ENCODE results near the gene MRPL2.
A peak's percentile ranks its signal among the peaks of the same experiment; 100 is the strongest.

MRPL2 gene

GRCh38 chr6:43029120-43029519, 30.1 kb downstream of the MRPL2 start:
- Histone ChIP-seq H2BK15ac (replicated peaks; ENCODE audit: low read depth) (no peak overlapping the region), H3K27ac (ENCODE audit: low read depth, low read length) (no peak overlapping the region), H4K8ac (ENCODE audit: low read depth, low read length) (no peak overlapping the region), H4K5ac (ENCODE audit: low read length) (no peak overlapping the region), H3K4me3 (ENCODE audit: low read length) (no peak overlapping the region), H3K18ac (ENCODE audit: low read length) (no peak overlapping the region), H2BK5ac (ENCODE audit: low read length) (no peak overlapping the region), H3K9ac (ENCODE audit: low read length) (no peak overlapping the region), H2BK120ac (ENCODE audit: low read depth, low read length) (no peak overlapping the region), H3K56ac (ENCODE audit: low read length) (no peak overlapping the region), H3K4ac (ENCODE audit: low read depth, low read length) (no peak overlapping the region), H3K79me1 (ENCODE audit: low read length) (peaks cover 7% of the 10 kb centered on the region), H3K23ac (ENCODE audit: low read length) (no peak overlapping the region), H3K4me1 (ENCODE audit: control insufficient read depth, low read depth, low read length) (no peaks in the 10 kb centered on the region), H2AK5ac (ENCODE audit: low read length) (no peak overlapping the region), H3K36me3 (ENCODE audit: control insufficient read depth, insufficient read depth, low read length) (peaks cover 31% of the 10 kb centered on the region), H3K27me3 (ENCODE audit: insufficient read depth, low read length, poor library complexity) (no peaks in the 10 kb centered on the region), H3K4me2 (ENCODE audit: low read length) (no peak overlapping the region), H3K79me2 (ENCODE audit: control insufficient read depth, insufficient read depth, low read length) (peaks cover 6% of the 10 kb centered on the region)
- WGBS (ENCODE audit: extremely low coverage, insufficient coverage, low lambda C conversion rate), result no CpG with 5 or more reads among the region's 9 CpGs
- DNase-seq, result no peak

- H3K23ac ChIP-seq (ENCODE audit: low read length), result no peak overlapping the region
- no peak overlapping the region for H3K27ac ChIP-seq (ENCODE audit: low read depth, low read length)
- no peak overlapping the region for H2BK120ac ChIP-seq (ENCODE audit: low read depth, low read length)
- no peak overlapping the region for H4K8ac ChIP-seq (ENCODE audit: low read depth, low read length)
- H3K4me3 ChIP-seq (ENCODE audit: low read length), result no peak overlapping the region
- no peak overlapping the region for H2AK5ac ChIP-seq (ENCODE audit: low read length)
- H3K9ac ChIP-seq (ENCODE audit: low read length), result no peak overlapping the region
- H3K27me3 ChIP-seq (ENCODE audit: insufficient read depth, low read length, poor library complexity), result no peaks in the 10 kb centered on the region
- H4K5ac ChIP-seq (ENCODE audit: low read length), result no peak overlapping the region
- no CpG with 5 or more reads among the region's 5 CpGs for WGBS (ENCODE audit: extremely low coverage, insufficient coverage, low lambda C conversion rate)
- H3K36me3 ChIP-seq (ENCODE audit: control insufficient read depth, insufficient read depth, low read length), result peaks cover 25% of the 10 kb centered on the region
- H3K18ac ChIP-seq (ENCODE audit: low read length), result no peak overlapping the region
- DNase-seq, result no peak
- H3K4me2 ChIP-seq (ENCODE audit: low read length), result no peak overlapping the region
- no peaks in the 10 kb centered on the region for H3K4me1 ChIP-seq (ENCODE audit: control insufficient read depth, low read depth, low read length)
- no peak overlapping the region for H2BK5ac ChIP-seq (ENCODE audit: low read length)
- H3K79me2 ChIP-seq (ENCODE audit: control insufficient read depth, insufficient read depth, low read length), result peaks cover 20% of the 10 kb centered on the region
- no peak overlapping the region for H3K4ac ChIP-seq (ENCODE audit: low read depth, low read length)
- peaks cover 12% of the 10 kb centered on the region for H3K79me1 ChIP-seq (ENCODE audit: low read length)
- H3K56ac ChIP-seq (ENCODE audit: low read length), result no peak overlapping the region
- no peak overlapping the region for H2BK15ac ChIP-seq (replicated peaks; ENCODE audit: low read depth)
Measured at GRCh38 chr6:43026365-43026764, 32.9 kb downstream of the MRPL2 start.

- H3K36me3 ChIP-seq (ENCODE audit: control insufficient read depth, insufficient read depth, low read length), result peaks cover 22% of the 10 kb centered on the region
- no CpG with 5 or more reads among the region's 2 CpGs for WGBS (ENCODE audit: extremely low coverage, insufficient coverage, low lambda C conversion rate)
Measured at GRCh38 chr6:43024436-43024835, 34.8 kb downstream of the MRPL2 start.

GRCh38 chr6:43021270-43022047, 37.8 kb downstream of the MRPL2 start, which contains the start of gene RRP36:
Gene RRP36 (plus strand): TSS chr6:43021623. CDS start chr6:43021655, 32 bp downstream.
- no CpG with 5 or more reads among the region's 56 CpGs for WGBS (ENCODE audit: extremely low coverage, insufficient coverage, low lambda C conversion rate)

More at GRCh38 chr6:43024436-43024835, 34.8 kb downstream of the MRPL2 start:
- Histone ChIP-seq H3K23ac (ENCODE audit: low read length) (no peak overlapping the region), H3K27ac (ENCODE audit: low read depth, low read length) (no peak overlapping the region), H3K79me1 (ENCODE audit: low read length) (peaks cover 12% of the 10 kb centered on the region), H2AK5ac (ENCODE audit: low read length) (no peak overlapping the region), H3K4me2 (ENCODE audit: low read length) (no peak overlapping the region), H4K8ac (ENCODE audit: low read depth, low read length) (no peak overlapping the region), H3K4me3 (ENCODE audit: low read length) (no peak overlapping the region), H3K4me1 (ENCODE audit: control insufficient read depth, low read depth, low read length) (peaks cover 2% of the 10 kb centered on the region), H2BK120ac (ENCODE audit: low read depth, low read length) (no peak overlapping the region), H3K56ac (ENCODE audit: low read length) (no peak overlapping the region), H3K4ac (ENCODE audit: low read depth, low read length) (no peak overlapping the region), H3K18ac (ENCODE audit: low read length) (no peak overlapping the region), H3K27me3 (ENCODE audit: insufficient read depth, low read length, poor library complexity) (no peaks in the 10 kb centered on the region), H2BK5ac (ENCODE audit: low read length) (no peak overlapping the region), H3K79me2 (ENCODE audit: control insufficient read depth, insufficient read depth, low read length) (peaks cover 20% of the 10 kb centered on the region), H3K9ac (ENCODE audit: low read length) (no peak overlapping the region), H4K5ac (ENCODE audit: low read length) (no peak overlapping the region), H2BK15ac (replicated peaks; ENCODE audit: low read depth) (no peak overlapping the region)
- DNase-seq, result no peak

GRCh38 chr6:43020847-43021246, 38.4 kb downstream of the MRPL2 start:
- peak overlapping the region; percentile 95 for H3K56ac ChIP-seq (ENCODE audit: low read length)
- H3K79me2 ChIP-seq (ENCODE audit: control insufficient read depth, insufficient read depth, low read length), result peaks cover 24% of the 10 kb centered on the region
- no peak overlapping the region for H2BK5ac ChIP-seq (ENCODE audit: low read length)
- peak; percentile 86 for DNase-seq
- H3K9ac ChIP-seq (ENCODE audit: low read length), result peak overlapping the region; percentile 100
- no peak overlapping the region for H2AK5ac ChIP-seq (ENCODE audit: low read length)
- H4K5ac ChIP-seq (ENCODE audit: low read length), result peak overlapping the region; percentile 49
- no CpG with 5 or more reads among the region's 5 CpGs for WGBS (ENCODE audit: extremely low coverage, insufficient coverage, low lambda C conversion rate)
- peaks cover 23% of the 10 kb centered on the region for H3K79me1 ChIP-seq (ENCODE audit: low read length)
- H3K23ac ChIP-seq (ENCODE audit: low read length), result no peak overlapping the region
- no peak overlapping the region for H3K4me3 ChIP-seq (ENCODE audit: low read length)
- H2BK15ac ChIP-seq (replicated peaks; ENCODE audit: low read depth), result no peak overlapping the region
- H3K18ac ChIP-seq (ENCODE audit: low read length), result peak overlapping the region; percentile 82
- H3K4me1 ChIP-seq (ENCODE audit: control insufficient read depth, low read depth, low read length), result peaks cover 2% of the 10 kb centered on the region
- H4K8ac ChIP-seq (ENCODE audit: low read depth, low read length), result no peak overlapping the region
- no peaks in the 10 kb centered on the region for H3K27me3 ChIP-seq (ENCODE audit: insufficient read depth, low read length, poor library complexity)
- H3K4ac ChIP-seq (ENCODE audit: low read depth, low read length), result no peak overlapping the region
- H3K27ac ChIP-seq (ENCODE audit: low read depth, low read length), result peak overlapping the region; percentile 96
- H3K36me3 ChIP-seq (ENCODE audit: control insufficient read depth, insufficient read depth, low read length), result peaks cover 19% of the 10 kb centered on the region
- peak overlapping the region; percentile 95 for H3K4me2 ChIP-seq (ENCODE audit: low read length)
- no peak overlapping the region for H2BK120ac ChIP-seq (ENCODE audit: low read depth, low read length)

More at GRCh38 chr6:43021270-43022047, 37.8 kb downstream of the MRPL2 start, which contains the start of gene RRP36:
- Histone ChIP-seq H3K79me2 (ENCODE audit: control insufficient read depth, insufficient read depth, low read length) (peaks cover 24% of the 10 kb centered on the region), H2BK5ac (ENCODE audit: low read length) (peak within 1 kb of the TSS; percentile 91), H3K27me3 (ENCODE audit: insufficient read depth, low read length, poor library complexity) (no peaks in the 10 kb centered on the region), H3K9ac (ENCODE audit: low read length) (peak within 1 kb of the TSS; percentile 100), H3K4ac (ENCODE audit: low read depth, low read length) (peak within 1 kb of the TSS; percentile 73), H3K23ac (ENCODE audit: low read length) (no peak within 1 kb of the TSS), H3K79me1 (ENCODE audit: low read length) (peaks cover 23% of the 10 kb centered on the region), H2AK5ac (ENCODE audit: low read length) (peak within 1 kb of the TSS; percentile 55), H3K36me3 (ENCODE audit: control insufficient read depth, insufficient read depth, low read length) (peaks cover 24% of the 10 kb centered on the region), H4K8ac (ENCODE audit: low read depth, low read length) (peak within 1 kb of the TSS; percentile 99), H4K5ac (ENCODE audit: low read length) (peak within 1 kb of the TSS; percentile 97), H3K18ac (ENCODE audit: low read length) (peak within 1 kb of the TSS; percentile 99), H3K4me2 (ENCODE audit: low read length) (peak within 1 kb of the TSS; percentile 95), H2BK120ac (ENCODE audit: low read depth, low read length) (peak within 1 kb of the TSS; percentile 85), H2BK15ac (replicated peaks; ENCODE audit: low read depth) (no peak within 1 kb of the TSS), H3K4me1 (ENCODE audit: control insufficient read depth, low read depth, low read length) (peaks cover 2% of the 10 kb centered on the region), H3K4me3 (ENCODE audit: low read length) (peak within 1 kb of the TSS; percentile 98), H3K56ac (ENCODE audit: low read length) (peak within 1 kb of the TSS; percentile 100), H3K27ac (ENCODE audit: low read depth, low read length) (peak within 1 kb of the TSS; percentile 96)
- DNase-seq, result peak; percentile 86
